GM23338 (cell line): ENCODE results near the gene BTRC.

Experiments used
- CREB1 ChIP-seq: fragments of 250-450 bp; sonication (Bioruptor Pico); IDR thresholded peaks from 2 replicates; pipeline ENCODE4 v1.5.0; 2020; ENCODE audit warnings: low read depth, mild to moderate bottlenecking, moderate library complexity
- CTCF ChIP-seq, 2 experiments: fragments of 200-600 bp in 1 of 2; sonication (generic) in 1 of 2; conservative IDR thresholded peaks; 2 replicates each; pipeline versions ENCODE4 v1.5.1 to v1.6.1; 2016 to 2017; ENCODE audit warnings: antibody characterized with exemption in 2 of 2, low read depth in 2 of 2, mild to moderate bottlenecking in 2 of 2, moderate library complexity in 1 of 2
- EZH2 ChIP-seq: fragments of 200-600 bp; sonication (generic); IDR thresholded peaks from one replicate; pipeline ENCODE4 v1.8.0; 2017; ENCODE audit warnings: antibody characterized with exemption, mild to moderate bottlenecking, low read depth; ENCODE audit not compliant: unreplicated experiment
- EZH2phosphoT487 ChIP-seq: fragments of 200-600 bp; sonication (generic); IDR thresholded peaks from one replicate; pipeline ENCODE4 v1.8.1; 2018; ENCODE audit warnings: antibody characterized with exemption; ENCODE audit not compliant: unreplicated experiment
- JUNB ChIP-seq: IDR thresholded peaks from one replicate; pipeline ENCODE4 v1.6.1; 2016; ENCODE audit warnings: antibody characterized with exemption; ENCODE audit not compliant: unreplicated experiment
- NANOG ChIP-seq: IDR thresholded peaks from 2 replicates; pipeline ENCODE4 v1.6.1; 2016; ENCODE audit warnings: antibody characterized with exemption, borderline replicate concordance
- POLR2AphosphoS5 ChIP-seq: IDR thresholded peaks from 2 replicates; pipeline ENCODE4 v1.6.1; 2016; ENCODE audit warnings: antibody characterized with exemption, low read depth
- STAT1 ChIP-seq: IDR thresholded peaks from one replicate; pipeline ENCODE4 v1.6.1; 2016; ENCODE audit warnings: antibody characterized with exemption; ENCODE audit not compliant: unreplicated experiment

GRCh38 chr10:101468159-101468558 lies 114.2 kb downstream of the BTRC start:
- TF ChIP-seq CTCF (conservative IDR thresholded peaks at IDR 0.05; ENCODE audit: low read depth in 2 of 2) = no peak
- no peak for TF ChIP-seq EZH2
- TF ChIP-seq POLR2AphosphoS5 = no peak
- TF ChIP-seq JUNB = no peak
- no peak for TF ChIP-seq CREB1 (CRISPR knock-in tag)
- TF ChIP-seq EZH2phosphoT487 = no peak
- no peak for TF ChIP-seq NANOG
- no peak for TF ChIP-seq STAT1
